ENCODE data around the gene SLC41A2.

DNA sequence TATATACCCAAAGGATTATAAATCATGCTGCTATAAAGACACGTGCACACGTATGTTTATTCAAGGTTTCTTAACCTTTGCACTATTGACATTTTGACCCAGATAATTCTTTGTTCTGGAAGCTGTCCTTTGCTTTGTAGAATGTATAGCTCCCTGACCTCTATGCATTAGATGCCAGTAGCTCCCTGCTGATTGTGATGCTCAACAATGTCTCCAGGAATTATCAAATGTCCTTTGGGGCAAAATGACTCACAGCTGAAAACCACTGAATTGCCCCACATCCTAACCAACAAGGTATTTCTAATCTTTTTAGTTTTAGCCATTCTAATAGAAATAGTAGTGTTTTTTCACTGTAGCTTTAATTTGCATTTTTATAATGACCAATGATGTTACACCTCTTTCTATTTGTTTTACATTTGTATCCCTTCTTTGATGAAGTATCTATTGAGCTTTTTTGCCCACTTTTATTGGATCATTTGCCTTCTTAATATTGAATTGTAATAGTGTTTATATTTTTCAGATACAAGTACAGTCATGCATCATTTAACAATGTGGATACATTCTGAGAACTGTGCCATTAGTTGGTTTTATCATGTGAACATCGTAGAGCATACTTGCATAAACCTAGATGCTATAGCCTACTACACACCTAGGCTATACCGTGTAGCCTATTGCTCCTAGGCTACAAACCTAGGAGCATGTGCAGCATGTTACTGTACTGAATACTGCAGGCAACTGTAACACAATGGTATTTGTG, 17.7 kb upstream of the SLC41A2 start:
- TF ChIP-seq, protein P1, sequence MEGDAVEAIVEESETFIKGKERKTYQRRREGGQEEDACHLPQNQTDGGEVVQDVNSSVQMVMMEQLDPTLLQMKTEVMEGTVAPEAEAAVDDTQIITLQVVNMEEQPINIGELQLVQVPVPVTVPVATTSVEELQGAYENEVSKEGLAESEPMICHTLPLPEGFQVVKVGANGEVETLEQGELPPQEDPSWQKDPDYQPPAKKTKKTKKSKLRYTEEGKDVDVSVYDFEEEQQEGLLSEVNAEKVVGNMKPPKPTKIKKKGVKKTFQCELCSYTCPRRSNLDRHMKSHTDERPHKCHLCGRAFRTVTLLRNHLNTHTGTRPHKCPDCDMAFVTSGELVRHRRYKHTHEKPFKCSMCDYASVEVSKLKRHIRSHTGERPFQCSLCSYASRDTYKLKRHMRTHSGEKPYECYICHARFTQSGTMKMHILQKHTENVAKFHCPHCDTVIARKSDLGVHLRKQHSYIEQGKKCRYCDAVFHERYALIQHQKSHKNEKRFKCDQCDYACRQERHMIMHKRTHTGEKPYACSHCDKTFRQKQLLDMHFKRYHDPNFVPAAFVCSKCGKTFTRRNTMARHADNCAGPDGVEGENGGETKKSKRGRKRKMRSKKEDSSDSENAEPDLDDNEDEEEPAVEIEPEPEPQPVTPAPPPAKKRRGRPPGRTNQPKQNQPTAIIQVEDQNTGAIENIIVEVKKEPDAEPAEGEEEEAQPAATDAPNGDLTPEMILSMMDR (IDR thresholded peaks at IDR 0.05; ENCODE audit: extremely low read depth in 1 of 2, insufficient read depth in 1 of 2, low read depth in 1 of 2, low read length in 2 of 2): no peak
- TF ChIP-seq POLR2AphosphoS5 (IDR thresholded peaks at IDR 0.05; ENCODE audit: insufficient read depth, low read depth, low read length): no peak

All from endothelial cell of umbilical vein (primary cell).